GM12878 (cell line): Measurements from ENCODE around the gene SARS1. TPM values are rescaled to one million over a fixed set of nuclear protein-coding genes. Genes with fewer than 3 reads are reported as not detected.

Source experiments
- ATAC-seq: fragments of 200-7000 bp; cut with Tn5 transposase; 3 replicates; pipeline ENCODE4 v1.9.1; 2020; ENCODE audit warnings: mild to moderate bottlenecking, moderate library complexity
- BruUV-seq: library from RNA; stranded (reverse); fragments of 400-500 nt; replicated peaks from 2 replicates; lab custom pipeline; 2021; lab: Mats Ljungman, UMichigan
- CTCF ChIA-PET: fragments of 300-600 bp; sonication (Branson Sonifier 250); formaldehyde crosslinking; extraction: SDS; loops from one replicate; lab custom pipeline; 2021; ENCODE audit warnings: inconsistent platforms; lab: Yijun Ruan, JAX
- POLR2A ChIA-PET: fragments of 350-600 bp; formaldehyde crosslinking; extraction: SDS; loops from one replicate; lab custom pipeline; 2021; ENCODE audit warnings: inconsistent platforms; lab: Charles Lee
- RAD21 ChIA-PET: fragments of 300-600 bp; sonication (Branson Sonifier 250); formaldehyde crosslinking; loops from one replicate; lab custom pipeline; 2023; ENCODE audit warnings: antibody characterized with exemption; ENCODE audit not compliant: unreplicated experiment; lab: Charles Lee
- SMC1A ChIA-PET: fragments of 300-600 bp; sonication (Branson Sonifier 250); formaldehyde crosslinking; loops from one replicate; lab custom pipeline; 2023; ENCODE audit not compliant: unreplicated experiment, uncharacterized antibody; lab: Charles Lee
- DNase-seq: peaks from one replicate; pipeline ENCODE4 v3.0.0-alpha.2; 2011; ENCODE audit warnings: low read depth, low spot score
- FAIRE-seq: peaks from 3 replicates; lab custom pipeline; 2011; peaks lifted over from hg19 to GRCh38; lab: Jason Lieb, UNC
- H2AFZ ChIP-seq: 2 replicates; pipeline ENCODE4 v1.6.0; 2011; ENCODE audit warnings: low read depth, low read length, control low read depth; ENCODE audit not compliant: control insufficient read depth
- H3K27ac ChIP-seq: 2 replicates; pipeline ENCODE4 v1.5.1; 2011; ENCODE audit warnings: control low read depth; ENCODE audit not compliant: control insufficient read depth, insufficient read depth
- H3K27me3 ChIP-seq, 2 experiments: replicated peaks in 1 of 2; 2 replicates each; pipeline versions ENCODE4 v1.6.0 to v1.6.1; 2011; ENCODE audit warnings: low read length in 1 of 2; ENCODE audit not compliant: control insufficient read depth in 2 of 2, insufficient read depth in 2 of 2
- H3K36me3 ChIP-seq, 2 experiments: 2 replicates each; pipeline ENCODE4 v1.5.1; 2011; ENCODE audit warnings: low read length in 1 of 2; ENCODE audit not compliant: control insufficient read depth in 2 of 2, insufficient read depth in 2 of 2
- H3K4me1 ChIP-seq: 2 replicates; pipeline ENCODE4 v1.6.1; 2011; ENCODE audit warnings: mild to moderate bottlenecking, low read length, moderate library complexity, mixed read lengths; ENCODE audit not compliant: control insufficient read depth, insufficient read depth
- H3K4me2 ChIP-seq: 2 replicates; pipeline ENCODE4 v1.6.0; 2011; ENCODE audit warnings: control low read depth; ENCODE audit not compliant: control insufficient read depth, insufficient read depth
- H3K4me3 ChIP-seq: fragments of 200-600 bp; sonication (generic); 2 replicates; pipeline ENCODE4 v1.5.1; 2016
- H3K79me2 ChIP-seq: 2 replicates; pipeline ENCODE4 v1.6.0; 2011; ENCODE audit warnings: low read length; ENCODE audit not compliant: control insufficient read depth, insufficient read depth
- H3K9ac ChIP-seq: 2 replicates; pipeline ENCODE4 v1.8.0; 2011; ENCODE audit warnings: low read length, control low read depth, mixed read lengths; ENCODE audit not compliant: control insufficient read depth, insufficient read depth
- H3K9me3 ChIP-seq: replicated peaks from 3 replicates; pipeline ENCODE4 v1.5.1; 2011; ENCODE audit warnings: mild to moderate bottlenecking, low read length; ENCODE audit not compliant: control insufficient read depth, insufficient read depth
- H4K20me1 ChIP-seq: 2 replicates; pipeline ENCODE4 v1.6.0; 2011; ENCODE audit not compliant: control insufficient read depth, insufficient read depth
- ATF3 ChIP-seq: IDR thresholded peaks from 2 replicates; pipeline ENCODE4 v1.6.1; 2011; ENCODE audit warnings: low read depth, mild to moderate bottlenecking, low read length, moderate library complexity, borderline replicate concordance; ENCODE audit errors: extremely low read depth
- CBX3 ChIP-seq: fragments of 200-600 bp; sonication (generic); IDR thresholded peaks from 2 replicates; pipeline ENCODE4 v1.6.1; 2016; ENCODE audit warnings: low read depth, borderline replicate concordance
- CUX1 ChIP-seq: IDR thresholded peaks from 2 replicates; pipeline ENCODE4 v1.6.1; 2012; ENCODE audit warnings: improper control_type of control experiment, low read depth, low read length; ENCODE audit not compliant: insufficient replicate concordance
- IRF4 ChIP-seq: IDR thresholded peaks from 2 replicates; pipeline ENCODE4 v1.6.1; 2011; ENCODE audit warnings: low read depth, low read length
- LARP7 ChIP-seq: fragments of 450-650 bp; IDR thresholded peaks from 2 replicates; pipeline ENCODE4 v1.6.1; 2017; ENCODE audit warnings: mild to moderate bottlenecking
- NFYA ChIP-seq: IDR thresholded peaks from 2 replicates; pipeline ENCODE4 v1.6.1; 2011; ENCODE audit warnings: low read depth, mild to moderate bottlenecking, low read length, improper control_type of control experiment, borderline replicate concordance
- NR2C1 ChIP-seq: fragments of 450-650 bp; IDR thresholded peaks from 2 replicates; pipeline ENCODE4 v1.6.1; 2017; ENCODE audit warnings: antibody characterized with exemption, mild to moderate bottlenecking, moderate library complexity
- PKNOX1 ChIP-seq: fragments of 450-650 bp; IDR thresholded peaks from 2 replicates; pipeline ENCODE4 v1.6.1; 2016; ENCODE audit warnings: mild to moderate bottlenecking
- RB1 ChIP-seq: fragments of 450-650 bp; formaldehyde crosslinking; IDR thresholded peaks from 2 replicates; pipeline ENCODE4 v1.6.1; 2017; ENCODE audit warnings: mild to moderate bottlenecking, borderline replicate concordance
- RCOR1 ChIP-seq: conservative IDR thresholded peaks from 2 replicates; pipeline ENCODE4 v1.6.1; 2012; ENCODE audit warnings: low read depth, low read length, improper control_type of control experiment
- SKIL ChIP-seq: fragments of 450-650 bp; IDR thresholded peaks from 2 replicates; pipeline ENCODE4 v1.6.1; 2017; ENCODE audit warnings: mild to moderate bottlenecking, low read depth, inconsistent platforms; ENCODE audit not compliant: poor library complexity, severe bottlenecking
- YBX1 ChIP-seq: fragments of 450-650 bp; IDR thresholded peaks from 2 replicates; pipeline ENCODE4 v1.6.1; 2016; ENCODE audit warnings: antibody characterized with exemption
- ZSCAN29 ChIP-seq: fragments of 450-650 bp; IDR thresholded peaks from 2 replicates; pipeline ENCODE4 v1.6.1; 2017; ENCODE audit warnings: mild to moderate bottlenecking, moderate library complexity
- WGBS: methylation state at CpG from one replicate; pipeline ENCODE4 v1.1.6; 2016; ENCODE audit warnings: low lambda C conversion rate; ENCODE audit not compliant: insufficient replicate concordance, insufficient coverage; ENCODE audit errors: missing lambda C conversion rate; 5-methylcytosine and 5-hydroxymethylcytosine counted together
- in situ Hi-C: fragments of 300-500 bp; cut with MboI; formaldehyde crosslinking; loops from 9 replicates; pipeline ENCODE4 v1.14.3; 2018; ENCODE audit warnings: mixed read lengths
- intact Hi-C: fragments of 100-400 bp; cut with micrococcal nuclease; formaldehyde crosslinking; loops from one replicate; pipeline ENCODE4 v1.14.2; 2022; ENCODE audit not compliant: unreplicated experiment
- polyA plus RNA-seq, 11 experiments: library from polyadenylated mRNA; depleted of rRNA in 4 of 11; unstranded in 6 of 11; stranded (reverse) in 5 of 11; fragments of >200 nt; fragmentation: Nextera tagmentation in 4 of 11; fragmentation: Illumina TruSeq in 1 of 11; extraction: Ambion mirVana in 4 of 11; extraction: Trizol in 1 of 11; gene quantifications; 1 replicate in 1 of 11; 2 replicates in 10 of 11; pipeline versions ENCODE4 v1.2.1 to v1.2.3, GENCODE V29; 2011 to 2016; ENCODE audit warnings: inconsistent platforms in 2 of 11, missing spikeins in 2 of 11, low read depth in 1 of 11
- total RNA-seq, 4 experiments: library from RNA; depleted of rRNA in 3 of 4; stranded (reverse); fragments of >200 nt in 3 of 4; fragmentation: Illumina TruSeq in 1 of 4; extraction: Trizol in 1 of 4; gene quantifications; 2 replicates each; pipeline versions ENCODE4 v1.2.1 to v1.2.3, GENCODE V29; 2013 to 2021

Gene SARS1
- total and polyA plus RNA-seq, 10 of the 15 experiments (the other 5 are each of a cell fraction or from before 2014, with no cell fraction given): 103 to 202 (median 138) TPM

GRCh38 chr1:109243860-109244552 lies 30.3 kb downstream of the SARS1 start (continued):
- TF ChIP-seq LARP7: no peak
- TF ChIP-seq SKIL: no peak
- no peak for TF ChIP-seq ATF3
- TF ChIP-seq YBX1: no peak
- no peak for TF ChIP-seq IRF4
- no peak for TF ChIP-seq NFYA
- TF ChIP-seq NR2C1: no peak

- Histone ChIP-seq H3K4me1 (no peaks in the 10 kb centered on the region), H3K4me3 (no peak overlapping the region), H3K27me3 (peaks cover 1 to 4% of the 10 kb centered on the region in 2 experiments; a peak in 3 of 4 replicates), H3K4me2 (no peak overlapping the region), H3K9ac (no peak overlapping the region), H3K27ac (no peak overlapping the region), H3K9me3 (no peaks in the 10 kb centered on the region), H3K79me2 (no peaks in the 10 kb centered on the region), H2AFZ (no peak overlapping the region), H4K20me1 (no peaks in the 10 kb centered on the region), H3K36me3 (no peaks in the 10 kb centered on the region)
- SMC1A ChIA-PET: no interaction called here
- CTCF ChIA-PET: no interaction called here
- in situ Hi-C loops (no loop called here), intact Hi-C loops (no loop called here)
- FAIRE-seq (no peak), DNase-seq (no peak), ATAC-seq (no peak)
- WGBS: 45% methylated on average over 7 of the region's 7 CpGs
- RAD21 ChIA-PET: no interaction called here
- BruUV-seq: no TSS peak
- POLR2A ChIA-PET: no interaction called here
- TF ChIP-seq PKNOX1 (no peak), CBX3 (no peak), RB1 (no peak), CUX1 (no peak), ZSCAN29 (no peak), RCOR1 (no peak)
Observed at GRCh38 chr1:109246141-109246551, 32.4 kb downstream of the SARS1 start.
